Middle frontal gyrus (tissue), 1 donor: ENCODE measurements around the gene LACTB.

Experiments
- DNase-seq: peaks from one replicate; pipeline ENCODE4 v3.0.0-alpha.2; 2015; ENCODE audit warnings: low spot score; ENCODE audit errors: extremely low spot score

The LACTB gene

GRCh38 chr15:63169788-63170187 lies 48.1 kb downstream of the LACTB start:
- no peak for DNase-seq

GRCh38 chr15:63172376-63172775 lies 50.7 kb downstream of the LACTB start:
- no peak for DNase-seq

GRCh38 chr15:63172851-63173451 lies 51.3 kb downstream of the LACTB start:
- peak; percentile 24 for DNase-seq

- no peak for DNase-seq
Observed at GRCh38 chr15:63176302-63176701, 54.6 kb downstream of the LACTB start.

- no peak for DNase-seq
Observed at GRCh38 chr15:63178034-63178433, 56.4 kb downstream of the LACTB start.

- no peak for DNase-seq
Observed at GRCh38 chr15:63180746-63181145, 59.1 kb downstream of the LACTB start.

- no peak for DNase-seq
Observed at GRCh38 chr15:63181648-63182047, 60.0 kb downstream of the LACTB start.

GRCh38 chr15:63185206-63185605 lies 63.5 kb downstream of the LACTB start:
- no peak for DNase-seq

- DNase-seq: no peak
Observed at GRCh38 chr15:63186065-63186464, 64.4 kb downstream of the LACTB start.

GRCh38 chr15:63187589-63188226 lies 66.0 kb downstream of the LACTB start:
- DNase-seq: no peak

- no peak for DNase-seq
Observed at GRCh38 chr15:63188247-63188925, 66.7 kb downstream of the LACTB start.

- peak; percentile 93 for DNase-seq
Observed at GRCh38 chr15:63188926-63189871, 67.5 kb downstream of the LACTB start, which contains the start of gene RAB8B. RAB8B (plus strand) TSS chr15:63189606; CDS start chr15:63189625, 19 bp downstream.

GRCh38 chr15:63189941-63190768 lies 68.5 kb downstream of the LACTB start:
- no peak for DNase-seq

- no peak for DNase-seq
Observed at GRCh38 chr15:63190769-63191649, 69.3 kb downstream of the LACTB start.
